GM12878 (cell line): ENCODE data around the gene PIR. TPM values are rescaled to one million over a fixed set of nuclear protein-coding genes. Genes with fewer than 3 reads are reported as not detected.

Experiments used
- ATAC-seq: fragments of 200-7000 bp; cut with Tn5 transposase; 3 replicates; pipeline ENCODE4 v1.9.1; 2020; ENCODE audit warnings: mild to moderate bottlenecking, moderate library complexity
- BruUV-seq: library from RNA; stranded (reverse); fragments of 400-500 nt; replicated peaks from 2 replicates; lab custom pipeline; 2021; lab: Mats Ljungman, UMichigan
- CTCF ChIA-PET: fragments of 300-600 bp; sonication (Branson Sonifier 250); formaldehyde crosslinking; extraction: SDS; loops from one replicate; lab custom pipeline; 2021; ENCODE audit warnings: inconsistent platforms; lab: Yijun Ruan, JAX
- POLR2A ChIA-PET: fragments of 350-600 bp; formaldehyde crosslinking; extraction: SDS; loops from one replicate; lab custom pipeline; 2021; ENCODE audit warnings: inconsistent platforms; lab: Charles Lee
- RAD21 ChIA-PET: fragments of 300-600 bp; sonication (Branson Sonifier 250); formaldehyde crosslinking; loops from one replicate; lab custom pipeline; 2023; ENCODE audit warnings: antibody characterized with exemption; ENCODE audit not compliant: unreplicated experiment; lab: Charles Lee
- SMC1A ChIA-PET: fragments of 300-600 bp; sonication (Branson Sonifier 250); formaldehyde crosslinking; loops from one replicate; lab custom pipeline; 2023; ENCODE audit not compliant: unreplicated experiment, uncharacterized antibody; lab: Charles Lee
- DNase-seq: peaks from one replicate; pipeline ENCODE4 v3.0.0-alpha.2; 2011; ENCODE audit warnings: low read depth, low spot score
- FAIRE-seq: peaks from 3 replicates; lab custom pipeline; 2011; peaks lifted over from hg19 to GRCh38; lab: Jason Lieb, UNC
- H2AFZ ChIP-seq: 2 replicates; pipeline ENCODE4 v1.6.0; 2011; ENCODE audit warnings: low read depth, low read length, control low read depth; ENCODE audit not compliant: control insufficient read depth
- H3K27ac ChIP-seq: 2 replicates; pipeline ENCODE4 v1.5.1; 2011; ENCODE audit warnings: control low read depth; ENCODE audit not compliant: control insufficient read depth, insufficient read depth
- H3K27me3 ChIP-seq, 2 experiments: replicated peaks in 1 of 2; 2 replicates each; pipeline versions ENCODE4 v1.6.0 to v1.6.1; 2011; ENCODE audit warnings: low read length in 1 of 2; ENCODE audit not compliant: control insufficient read depth in 2 of 2, insufficient read depth in 2 of 2
- H3K36me3 ChIP-seq, 2 experiments: 2 replicates each; pipeline ENCODE4 v1.5.1; 2011; ENCODE audit warnings: low read length in 1 of 2; ENCODE audit not compliant: control insufficient read depth in 2 of 2, insufficient read depth in 2 of 2
- H3K4me1 ChIP-seq: 2 replicates; pipeline ENCODE4 v1.6.1; 2011; ENCODE audit warnings: mild to moderate bottlenecking, low read length, moderate library complexity, mixed read lengths; ENCODE audit not compliant: control insufficient read depth, insufficient read depth
- H3K4me2 ChIP-seq: 2 replicates; pipeline ENCODE4 v1.6.0; 2011; ENCODE audit warnings: control low read depth; ENCODE audit not compliant: control insufficient read depth, insufficient read depth
- H3K4me3 ChIP-seq: fragments of 200-600 bp; sonication (generic); 2 replicates; pipeline ENCODE4 v1.5.1; 2016
- H3K79me2 ChIP-seq: 2 replicates; pipeline ENCODE4 v1.6.0; 2011; ENCODE audit warnings: low read length; ENCODE audit not compliant: control insufficient read depth, insufficient read depth
- H3K9ac ChIP-seq: 2 replicates; pipeline ENCODE4 v1.8.0; 2011; ENCODE audit warnings: low read length, control low read depth, mixed read lengths; ENCODE audit not compliant: control insufficient read depth, insufficient read depth
- H3K9me3 ChIP-seq: replicated peaks from 3 replicates; pipeline ENCODE4 v1.5.1; 2011; ENCODE audit warnings: mild to moderate bottlenecking, low read length; ENCODE audit not compliant: control insufficient read depth, insufficient read depth
- H4K20me1 ChIP-seq: 2 replicates; pipeline ENCODE4 v1.6.0; 2011; ENCODE audit not compliant: control insufficient read depth, insufficient read depth
- MAX ChIP-seq: IDR thresholded peaks from 2 replicates; pipeline ENCODE4 v1.6.1; 2012; ENCODE audit warnings: low read depth, low read length, improper control_type of control experiment
- POU2F2 ChIP-seq: IDR thresholded peaks from 3 replicates; pipeline ENCODE4 v1.6.1; 2011; ENCODE audit warnings: low read depth, mild to moderate bottlenecking, low read length, borderline replicate concordance
- RCOR1 ChIP-seq: conservative IDR thresholded peaks from 2 replicates; pipeline ENCODE4 v1.6.1; 2012; ENCODE audit warnings: low read depth, low read length, improper control_type of control experiment
- SMARCA5 ChIP-seq: fragments of 450-650 bp; IDR thresholded peaks from 2 replicates; pipeline ENCODE4 v1.6.1; 2017; ENCODE audit warnings: mild to moderate bottlenecking
- SMC3 ChIP-seq: IDR thresholded peaks from 2 replicates; pipeline ENCODE4 v1.6.1; 2011; ENCODE audit warnings: low read length, improper control_type of control experiment, borderline replicate concordance
- TCF12 ChIP-seq: IDR thresholded peaks from 2 replicates; pipeline ENCODE4 v1.6.1; 2011; ENCODE audit warnings: low read depth, mild to moderate bottlenecking, low read length
- ZBTB33 ChIP-seq: fragments of 450-650 bp; IDR thresholded peaks from 2 replicates; pipeline ENCODE4 v1.6.1; 2017; ENCODE audit warnings: mild to moderate bottlenecking
- ZNF622 ChIP-seq: fragments of 450-650 bp; IDR thresholded peaks from 2 replicates; pipeline ENCODE4 v1.6.1; 2017; ENCODE audit warnings: mild to moderate bottlenecking, inconsistent platforms
- WGBS: methylation state at CpG from one replicate; pipeline ENCODE4 v1.1.6; 2016; ENCODE audit warnings: low lambda C conversion rate; ENCODE audit not compliant: insufficient replicate concordance, insufficient coverage; ENCODE audit errors: missing lambda C conversion rate; 5-methylcytosine and 5-hydroxymethylcytosine counted together
- in situ Hi-C: fragments of 300-500 bp; cut with MboI; formaldehyde crosslinking; loops from 9 replicates; pipeline ENCODE4 v1.14.3; 2018; ENCODE audit warnings: mixed read lengths
- intact Hi-C: fragments of 100-400 bp; cut with micrococcal nuclease; formaldehyde crosslinking; loops from one replicate; pipeline ENCODE4 v1.14.2; 2022; ENCODE audit not compliant: unreplicated experiment
- polyA plus RNA-seq, 11 experiments: library from polyadenylated mRNA; depleted of rRNA in 4 of 11; unstranded in 6 of 11; stranded (reverse) in 5 of 11; fragments of >200 nt; fragmentation: Nextera tagmentation in 4 of 11; fragmentation: Illumina TruSeq in 1 of 11; extraction: Ambion mirVana in 4 of 11; extraction: Trizol in 1 of 11; gene quantifications; 1 replicate in 1 of 11; 2 replicates in 10 of 11; pipeline versions ENCODE4 v1.2.1 to v1.2.3, GENCODE V29; 2011 to 2016; ENCODE audit warnings: inconsistent platforms in 2 of 11, missing spikeins in 2 of 11, low read depth in 1 of 11
- total RNA-seq, 4 experiments: library from RNA; depleted of rRNA in 3 of 4; stranded (reverse); fragments of >200 nt in 3 of 4; fragmentation: Illumina TruSeq in 1 of 4; extraction: Trizol in 1 of 4; gene quantifications; 2 replicates each; pipeline versions ENCODE4 v1.2.1 to v1.2.3, GENCODE V29; 2013 to 2021

PIR gene
- total and polyA plus RNA-seq, 10 of the 15 experiments (the other 5 are each of a cell fraction or from before 2014, with no cell fraction given) = 3.8 to 16.5 (median 7.3) TPM

- FAIRE-seq (no peak), DNase-seq (no peak), ATAC-seq (no peak)
- in situ Hi-C loops (loop anchor here (5.0 kb wide), 1 partner anchor 122 kb away; no protein-coding TSS in a partner anchor), intact Hi-C loops (loop anchor here (2.0 to 5.0 kb wide), 2 partner anchors 169 to 1432 kb away; no protein-coding TSS in a partner anchor)
- SMC1A ChIA-PET = interaction anchor here (0.9 to 4.6 kb wide), 10 partner anchors 21 to 169 kb away, joined by 3 to 62 read pairs (median 6); partner anchors contain the start of gene VEGFD
- Histone ChIP-seq H3K4me3 (no peak overlapping the region), H3K9ac (no peak overlapping the region), H3K79me2 (no peaks in the 10 kb centered on the region), H4K20me1 (no peaks in the 10 kb centered on the region), H3K9me3 (no peaks in the 10 kb centered on the region), H3K4me1 (no peaks in the 10 kb centered on the region), H3K4me2 (no peak overlapping the region), H2AFZ (no peak overlapping the region), H3K36me3 (no peaks in the 10 kb centered on the region), H3K27me3 (no peaks in the 10 kb centered on the region; a peak in 1 of 4 replicates)
- BruUV-seq = no TSS peak
- CTCF ChIA-PET = interaction anchor here (0.7 to 7.2 kb wide), 13 partner anchors 7 to 196 kb away, joined by 3 to 200 read pairs (median 6); partner anchors contain the start of genes PIR and VEGFD
- WGBS = 43% methylated on average over 1 of the region's 1 CpG
- POLR2A ChIA-PET = interaction anchor here (0.7 kb wide), 2 partner anchors 140 to 539 kb away, joined by 4 to 5 read pairs; no protein-coding TSS in a partner anchor
- no peak for TF ChIP-seq SMARCA5
- TF ChIP-seq ZBTB33 = no peak
- no peak for TF ChIP-seq POU2F2
- TF ChIP-seq ZNF622 = no peak
- no peak for TF ChIP-seq SMC3
- TF ChIP-seq MAX = no peak
- no peak for TF ChIP-seq RCOR1
- no peak for TF ChIP-seq TCF12
- TF ChIP-seq, all 136 proteins: peak for 0
- RAD21 ChIA-PET = interaction anchor here (0.6 to 6.6 kb wide), 6 partner anchors 23 to 179 kb away, joined by 3 to 71 read pairs (median 4); partner anchors contain the start of gene PIR
- no peak overlapping the region for H3K27ac ChIP-seq
Measured at GRCh38 chrX:15469613-15470012, 23.5 kb downstream of the PIR start.
